ENCODE data around the gene CDKN2D.

DNA sequence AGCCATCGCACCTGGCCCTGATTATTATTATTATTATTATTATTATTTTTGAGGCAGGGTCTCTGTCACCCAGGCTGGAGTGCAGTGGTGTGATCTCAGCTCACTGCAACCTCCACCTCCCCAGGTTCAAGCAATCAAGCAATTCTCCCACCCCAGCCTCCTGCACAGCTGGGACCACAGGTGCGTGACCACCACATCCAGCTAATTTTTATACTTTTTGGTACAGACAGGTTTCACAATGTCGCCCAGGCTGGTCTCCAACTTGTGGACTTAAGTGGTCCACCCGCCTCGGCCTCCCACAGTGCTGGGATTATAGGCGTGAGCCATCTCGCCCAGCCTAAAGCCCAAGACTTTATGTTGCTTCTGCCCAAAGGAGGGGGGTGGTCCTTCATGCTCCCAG, 24.4 kb upstream of the CDKN2D start:
- TF ChIP-seq, protein P1, sequence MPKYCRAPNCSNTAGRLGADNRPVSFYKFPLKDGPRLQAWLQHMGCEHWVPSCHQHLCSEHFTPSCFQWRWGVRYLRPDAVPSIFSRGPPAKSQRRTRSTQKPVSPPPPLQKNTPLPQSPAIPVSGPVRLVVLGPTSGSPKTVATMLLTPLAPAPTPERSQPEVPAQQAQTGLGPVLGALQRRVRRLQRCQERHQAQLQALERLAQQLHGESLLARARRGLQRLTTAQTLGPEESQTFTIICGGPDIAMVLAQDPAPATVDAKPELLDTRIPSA (CRISPR knock-in tag; IDR thresholded peaks at IDR 0.05; ENCODE audit: borderline replicate concordance): no peak
- TF ChIP-seq TCF12 (IDR thresholded peaks at IDR 0.05): no peak
- no peak for TF ChIP-seq TCF12 (CRISPR knock-in tag; IDR thresholded peaks at IDR 0.05)

Measured in HepG2 (cell line).